Measurements from ENCODE around the gene PRR9.

PRR9 gene

GRCh38 chr1:153265457-153265856 lies 48.1 kb downstream of the PRR9 start:
- DNase-seq (ENCODE audit: low spot score): no peak
